Glomerular visceral epithelial cell (primary cell): ENCODE results near the gene AGTR1.

Source experiments
- DNase-seq: peaks from one replicate; pipeline ENCODE4 v3.0.0-alpha.2; 2016; ENCODE audit errors: extremely low spot score

AGTR1 gene

DNA sequence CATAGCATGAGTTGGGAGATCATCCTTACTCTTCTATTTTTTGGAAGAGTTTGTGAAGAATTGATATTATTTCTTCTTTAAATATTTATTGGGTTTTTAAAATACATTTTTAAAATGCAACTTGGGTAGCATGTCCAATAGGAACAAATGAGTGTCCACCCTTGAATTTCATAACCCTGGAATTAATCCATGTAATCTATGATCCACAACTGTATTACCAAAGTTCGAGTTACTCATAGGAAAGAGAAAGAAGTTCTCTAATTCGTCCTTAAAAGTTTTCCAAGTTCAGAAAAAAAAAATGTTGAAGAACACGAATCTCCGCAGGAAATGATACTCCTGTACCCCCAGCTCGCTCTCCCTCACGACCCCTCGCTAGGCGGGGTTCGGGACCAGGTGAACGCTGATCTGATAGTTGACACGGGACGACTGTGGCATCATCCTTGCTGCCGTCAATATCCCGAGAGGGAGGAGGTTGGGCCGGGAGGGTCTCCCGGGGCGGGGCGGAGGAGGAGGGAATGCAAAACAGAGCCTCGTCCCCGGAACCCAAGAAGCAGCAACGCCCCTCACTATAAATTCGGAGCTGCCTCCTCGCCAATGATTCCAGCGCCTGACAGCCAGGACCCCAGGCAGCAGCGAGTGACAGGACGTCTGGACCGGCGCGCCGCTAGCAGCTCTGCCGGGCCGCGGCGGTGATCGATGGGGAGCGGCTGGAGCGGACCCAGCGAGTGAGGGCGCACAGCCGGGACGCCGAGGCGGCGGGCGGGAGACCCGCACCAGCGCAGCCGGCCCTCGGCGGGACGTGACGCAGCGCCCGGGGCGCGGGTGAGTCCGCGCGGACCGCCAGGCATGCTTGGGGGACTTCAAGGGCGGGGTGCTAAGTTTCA is at the start of gene AGTR1:
AGTR1 (plus strand) TSS at position 598 of the 884 bp plus-strand sequence. CDS start 43,133 bp downstream, outside the sequence.
- peak; percentile 25 for DNase-seq

- peak; percentile 4 for DNase-seq
Observed at GRCh38 chr3:148648685-148649352, 48.9 kb upstream of the AGTR1 start.

GRCh38 chr3:148651549-148651948 is 46.2 kb upstream of the AGTR1 start:
- DNase-seq: no peak

- no peak for DNase-seq
Observed at GRCh38 chr3:148654433-148654832, 43.3 kb upstream of the AGTR1 start.

- DNase-seq: no peak
Observed at GRCh38 chr3:148657470-148657869, 40.2 kb upstream of the AGTR1 start.

DNA sequence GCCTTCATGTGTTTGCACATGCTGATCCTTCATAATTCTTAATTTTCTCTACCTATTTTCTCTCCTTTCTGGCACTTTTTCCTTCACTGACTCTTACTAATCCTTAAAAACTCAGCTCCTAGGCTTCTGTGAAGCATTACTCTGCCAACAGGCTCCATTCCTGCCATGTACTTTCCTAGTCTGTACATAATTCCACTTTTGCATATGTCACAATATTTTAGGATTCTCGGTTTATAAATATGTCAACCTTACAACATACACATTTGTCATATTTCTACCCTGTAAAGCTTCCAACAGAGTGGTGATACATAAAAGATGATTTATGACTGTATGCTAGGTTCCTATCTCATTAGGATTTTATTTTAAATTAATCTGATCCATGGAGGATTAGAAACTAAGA is 38.2 kb upstream of the AGTR1 start:
- no peak for DNase-seq

GRCh38 chr3:148680289-148680688 is 17.4 kb upstream of the AGTR1 start:
- DNase-seq: no peak

- DNase-seq: no peak
Observed at GRCh38 chr3:148681080-148681479, 16.6 kb upstream of the AGTR1 start.

DNA sequence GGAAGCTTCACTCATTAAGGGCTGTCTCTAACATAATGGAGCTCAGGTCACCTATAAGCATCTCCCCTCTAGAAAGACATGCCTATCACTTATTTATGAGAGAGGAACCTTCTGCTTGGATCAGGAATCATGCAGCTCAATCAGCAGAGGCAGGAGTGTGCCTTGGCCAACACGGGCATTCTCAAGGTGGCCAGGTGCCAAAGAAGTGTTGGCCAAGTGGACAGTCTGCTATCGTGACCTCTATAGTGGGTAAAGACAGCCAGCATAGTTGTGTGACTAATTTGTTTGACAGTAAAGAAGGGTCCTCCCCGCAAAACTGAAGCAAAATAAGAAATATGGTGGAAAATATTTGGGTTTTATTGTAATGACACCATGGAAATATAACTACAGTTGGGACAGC is 14.7 kb upstream of the AGTR1 start:
- no peak for DNase-seq

- no peak for DNase-seq
Observed at GRCh38 chr3:148694116-148694515, 3.6 kb upstream of the AGTR1 start.

GRCh38 chr3:148698190-148698810 is 597 bp downstream of the AGTR1 start:
- DNase-seq: no peak

DNA sequence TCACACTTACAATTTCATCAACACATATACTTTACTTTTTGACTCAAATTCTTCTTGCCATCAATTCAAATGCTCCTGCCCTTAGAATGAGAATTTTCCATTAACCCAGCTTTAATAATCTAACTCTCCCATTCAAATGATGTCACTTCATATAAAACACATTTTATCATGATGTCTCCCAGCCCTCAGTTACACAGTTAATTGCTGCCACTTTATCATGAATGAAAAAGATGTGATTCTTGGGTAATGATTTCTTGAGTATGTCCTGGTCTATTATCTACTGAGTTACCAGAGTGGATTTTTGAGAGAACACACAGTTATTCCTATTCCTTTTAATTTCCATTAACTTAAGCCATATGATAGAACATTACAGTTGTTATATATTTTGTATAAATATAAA is 7.6 kb downstream of the AGTR1 start:
- no peak for DNase-seq

GRCh38 chr3:148707601-148708380 is 10.1 kb downstream of the AGTR1 start:
- no peak for DNase-seq

DNA sequence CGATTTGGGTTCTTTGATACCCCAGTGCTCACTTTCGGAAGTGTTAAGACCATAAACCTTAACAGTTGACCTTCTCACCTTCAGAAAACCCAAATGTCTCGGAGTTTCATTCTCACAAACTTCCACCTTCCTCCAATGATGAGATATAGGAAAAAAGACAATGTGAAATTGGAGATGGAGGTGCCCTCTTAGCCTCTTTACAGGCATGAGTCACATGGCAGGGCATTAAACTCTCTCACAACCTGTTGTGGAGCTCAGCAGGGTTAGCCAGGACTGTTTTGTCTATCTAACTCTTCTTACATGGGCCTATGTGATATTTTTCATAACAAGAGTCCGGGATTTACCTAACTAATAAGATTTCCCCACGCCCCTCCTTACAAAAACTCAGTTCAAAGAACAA is 10.7 kb downstream of the AGTR1 start:
- no peak for DNase-seq

DNA sequence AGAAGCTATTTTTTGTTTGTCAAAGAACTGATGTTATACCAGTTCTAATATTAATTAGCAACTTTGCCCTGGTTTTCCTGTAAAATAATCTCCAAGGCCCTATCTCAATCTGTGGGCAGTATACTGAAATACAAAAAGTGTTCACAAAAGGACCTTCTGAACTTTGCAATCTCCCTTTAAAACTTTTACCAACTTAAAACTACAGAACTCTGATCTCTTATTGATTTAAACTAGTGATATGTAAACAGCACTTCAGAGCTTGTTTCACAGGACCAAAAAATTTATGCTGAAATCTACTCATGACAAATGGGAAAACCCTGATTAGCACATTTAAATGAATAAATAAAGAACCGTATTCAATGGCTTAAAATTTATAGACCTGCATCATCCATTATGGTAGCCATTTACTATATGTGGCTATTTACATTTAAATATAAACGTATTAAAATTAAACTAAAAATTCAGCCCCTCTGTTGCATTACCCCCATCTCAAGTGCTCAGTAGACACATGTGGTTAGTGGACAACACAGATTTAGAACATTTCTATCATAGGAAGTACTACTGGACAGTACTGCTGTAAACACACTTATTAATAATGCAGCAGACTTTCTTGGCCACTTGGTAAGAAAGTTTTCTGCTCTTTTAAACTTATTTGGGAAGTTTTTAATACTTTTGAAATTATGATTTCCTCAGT is 12.0 kb downstream of the AGTR1 start:
- DNase-seq: no peak

GRCh38 chr3:148710665-148711064 is 13.0 kb downstream of the AGTR1 start:
- no peak for DNase-seq

GRCh38 chr3:148711981-148712666 is 14.4 kb downstream of the AGTR1 start:
- DNase-seq: no peak

DNA sequence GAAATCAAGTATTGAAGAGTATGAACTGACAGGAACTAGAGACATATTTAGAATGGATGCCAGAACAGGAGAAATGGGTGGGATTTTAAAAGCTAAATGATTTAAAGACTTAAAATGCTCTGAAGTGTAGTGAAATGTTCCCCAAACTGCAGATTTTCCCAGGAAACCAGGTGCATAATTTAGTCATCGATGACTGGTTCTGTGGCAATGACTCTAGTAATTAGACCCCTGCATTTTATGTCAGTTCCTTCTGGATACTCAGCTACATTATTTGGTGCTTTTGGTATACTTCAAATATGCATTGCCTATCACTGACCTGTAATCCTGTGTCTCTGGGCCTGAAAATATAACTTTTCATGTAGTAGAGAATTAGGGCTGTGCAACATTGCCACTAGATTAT is 16.8 kb downstream of the AGTR1 start:
- no peak for DNase-seq

DNA sequence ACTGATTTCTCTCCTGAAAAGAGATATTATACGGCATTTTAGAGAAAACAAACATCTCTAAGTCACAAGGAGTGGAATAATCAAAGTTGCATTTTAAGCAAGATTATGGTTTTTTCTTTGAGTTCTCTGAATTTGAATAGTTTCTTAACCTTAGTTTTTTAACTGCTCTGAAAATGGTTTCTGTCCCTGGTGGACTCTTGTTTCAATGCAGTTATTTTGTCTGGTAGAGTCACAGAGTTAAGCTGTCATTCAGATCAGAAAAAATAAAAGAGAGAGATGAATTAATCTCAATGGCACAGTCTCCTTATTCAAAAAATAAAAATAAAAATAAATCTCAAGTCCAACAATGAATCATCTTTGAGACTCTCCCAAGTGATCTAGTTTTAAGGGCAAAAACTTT is 19.0 kb downstream of the AGTR1 start:
- DNase-seq: no peak

- no peak for DNase-seq
Observed at GRCh38 chr3:148717885-148718561, 20.3 kb downstream of the AGTR1 start.
